Stimulated activated CD4-positive, alpha-beta T cell treated with anti-CD3 and anti-CD28 coated beads, TNF-alpha, amount 100 ng/mL, for 24 hours (primary cell): ENCODE data around the gene TMEM244.
"Not testable (repeated sequence)": the region's sequence is repeated elsewhere in the genome, so short reads cannot be mapped to it uniquely, and the experiment has no call there.

Experiments
- DNase-seq, 3 experiments: peaks; one replicate each; pipeline ENCODE4 v3.0.0-alpha.2; 2020; ENCODE audit warnings: low read depth in 3 of 3

The TMEM244 gene

GRCh38 chr6:129867403-129867802, 6.3 kb upstream of the TMEM244 start:
- DNase-seq: no peak

GRCh38 chr6:129866688-129867087, 5.6 kb upstream of the TMEM244 start:
- no peak for DNase-seq

GRCh38 chr6:129866256-129866655, 5.1 kb upstream of the TMEM244 start:
- no peak for DNase-seq

GRCh38 chr6:129865013-129865412, 3.9 kb upstream of the TMEM244 start:
- no peak for DNase-seq

- DNase-seq: no peak
These were observed 2.5 kb upstream of the TMEM244 start for GRCh38 chr6:129863664-129864063.

- DNase-seq: no peak
These were observed 1.6 kb downstream of the TMEM244 start for GRCh38 chr6:129859524-129859923.

- no peak for DNase-seq
These were observed 3.3 kb downstream of the TMEM244 start for GRCh38 chr6:129857838-129858237.

- no peak for DNase-seq
These were observed 7.0 kb downstream of the TMEM244 start for GRCh38 chr6:129853996-129854711.

GRCh38 chr6:129852257-129852858, 8.8 kb downstream of the TMEM244 start:
- DNase-seq: no peak

GRCh38 chr6:129849456-129849855, 11.7 kb downstream of the TMEM244 start:
- no peak for DNase-seq

- DNase-seq: no peak
These were observed 14.4 kb downstream of the TMEM244 start for GRCh38 chr6:129846761-129847160.

- DNase-seq: no peak
These were observed 15.4 kb downstream of the TMEM244 start for GRCh38 chr6:129845696-129846095.

GRCh38 chr6:129844118-129844891, 16.8 kb downstream of the TMEM244 start:
- no peak for DNase-seq

- DNase-seq: no peak
These were observed 17.5 kb downstream of the TMEM244 start for GRCh38 chr6:129843573-129843972.

- no peak for DNase-seq
These were observed 18.2 kb downstream of the TMEM244 start for GRCh38 chr6:129842881-129843409.

GRCh38 chr6:129842137-129842536, 19.0 kb downstream of the TMEM244 start:
- DNase-seq: no peak

- DNase-seq: not testable (repeated sequence)
These were observed 21.6 kb downstream of the TMEM244 start for GRCh38 chr6:129839562-129839961.

GRCh38 chr6:129835691-129836090, 25.4 kb downstream of the TMEM244 start:
- DNase-seq: no peak

GRCh38 chr6:129832299-129832698, 28.8 kb downstream of the TMEM244 start:
- no peak for DNase-seq

GRCh38 chr6:129828229-129828628, 32.9 kb downstream of the TMEM244 start:
- no peak for DNase-seq

GRCh38 chr6:129818251-129818650, 42.9 kb downstream of the TMEM244 start:
- DNase-seq: no peak

GRCh38 chr6:129817821-129818220, 43.3 kb downstream of the TMEM244 start:
- no peak for DNase-seq

- no peak for DNase-seq
These were observed 43.8 kb downstream of the TMEM244 start for GRCh38 chr6:129817332-129817731.
